Keratinocyte (primary cell): ENCODE results near the gene ACSL4. TPM values are rescaled to one million over a fixed set of nuclear protein-coding genes. Genes with fewer than 3 reads are reported as not detected.

ENCODE experiments used
- DNase-seq: peaks from one replicate; pipeline ENCODE4 v3.0.0-alpha.2; 2011; ENCODE audit warnings: low read depth, missing footprints, low spot score
- FAIRE-seq: peaks from 2 replicates; lab custom pipeline; 2011; peaks lifted over from hg19 to GRCh38; lab: Jason Lieb, UNC
- H2AFZ ChIP-seq: 2 replicates; pipeline ENCODE4 v1.6.0; 2012; ENCODE audit warnings: low read length, control low read depth, inconsistent platforms; ENCODE audit not compliant: control insufficient read depth
- H3K27ac ChIP-seq: 2 replicates; pipeline ENCODE4 v1.5.1; 2011; ENCODE audit warnings: low read length; ENCODE audit not compliant: control insufficient read depth, insufficient read depth
- H3K27me3 ChIP-seq: 3 replicates; pipeline ENCODE4 v1.6.0; 2011; ENCODE audit warnings: low read length; ENCODE audit not compliant: control insufficient read depth, insufficient read depth; ENCODE audit errors: extremely low read depth
- H3K36me3 ChIP-seq, 2 experiments: 2 replicates in 1 of 2; 3 replicates in 1 of 2; pipeline ENCODE4 v1.5.1; 2011; ENCODE audit warnings: low read length in 2 of 2, mild to moderate bottlenecking in 1 of 2; ENCODE audit not compliant: control insufficient read depth in 2 of 2, insufficient read depth in 2 of 2; ENCODE audit errors: extremely low read depth in 1 of 2
- H3K4me1 ChIP-seq: 3 replicates; pipeline ENCODE4 v1.5.1; 2011; ENCODE audit warnings: low read length; ENCODE audit not compliant: control insufficient read depth, insufficient read depth; ENCODE audit errors: extremely low read depth
- H3K4me2 ChIP-seq: 3 replicates; pipeline ENCODE4 v1.6.0; 2011; ENCODE audit warnings: low read depth, low read length; ENCODE audit not compliant: control insufficient read depth, insufficient read depth; ENCODE audit errors: extremely low read depth
- H3K4me3 ChIP-seq, 3 experiments: fragments of 200-600 bp in 1 of 3; sonication (generic) in 1 of 3; 2 replicates in 2 of 3; 3 replicates in 1 of 3; pipeline ENCODE4 v1.5.1; 2011 to 2016; ENCODE audit warnings: low read length in 3 of 3, mild to moderate bottlenecking in 3 of 3, control low read depth in 2 of 3, inconsistent platforms in 1 of 3, low read depth in 1 of 3, mixed read lengths in 1 of 3, mixed run types in 1 of 3, moderate library complexity in 1 of 3; ENCODE audit not compliant: control insufficient read depth in 2 of 3, insufficient read depth in 2 of 3; ENCODE audit errors: extremely low read depth in 1 of 3
- H3K79me2 ChIP-seq: 2 replicates; pipeline ENCODE4 v1.6.0; 2012; ENCODE audit warnings: low read length; ENCODE audit not compliant: control insufficient read depth, insufficient read depth
- H3K9ac ChIP-seq: 3 replicates; pipeline ENCODE4 v1.6.0; 2011; ENCODE audit warnings: low read length; ENCODE audit not compliant: control insufficient read depth, insufficient read depth; ENCODE audit errors: extremely low read depth
- H3K9me1 ChIP-seq: 3 replicates; pipeline ENCODE4 v1.6.0; 2011; ENCODE audit warnings: low read length; ENCODE audit not compliant: control insufficient read depth, insufficient read depth; ENCODE audit errors: extremely low read depth
- H3K9me3 ChIP-seq: 2 replicates; pipeline ENCODE4 v1.5.1; 2012; ENCODE audit warnings: low read depth, low read length; ENCODE audit not compliant: control insufficient read depth
- H4K20me1 ChIP-seq: 3 replicates; pipeline ENCODE4 v1.6.0; 2011; ENCODE audit warnings: low read length; ENCODE audit not compliant: control insufficient read depth, insufficient read depth; ENCODE audit errors: extremely low read depth
- CTCF ChIP-seq, 3 experiments: IDR thresholded peaks in 1 of 3; conservative IDR thresholded peaks in 1 of 3; optimal IDR thresholded peaks in 1 of 3; 2 replicates in 2 of 3; 3 replicates in 1 of 3; pipeline versions ENCODE3 to v1.5.1; 2011; ENCODE audit warnings: low read length in 3 of 3, mild to moderate bottlenecking in 3 of 3, moderate library complexity in 2 of 3, control low read depth in 1 of 3, inconsistent platforms in 1 of 3; ENCODE audit not compliant: insufficient read depth in 2 of 3; ENCODE audit errors: extremely low read depth in 1 of 3
- EZH2 ChIP-seq: IDR thresholded peaks from one replicate; pipeline ENCODE4 v1.6.1; 2012; ENCODE audit warnings: inconsistent platforms, mild to moderate bottlenecking, low read length, moderate library complexity
- dilution Hi-C: fragments of 300-500 bp; cut with MboI; formaldehyde crosslinking; loops from one replicate; pipeline ENCODE4 v1.7.0; 2020; ENCODE audit warnings: low sequenced_read_pairs; ENCODE audit not compliant: extremely low pct_ligation_motif_present
- polyA plus RNA-seq, 5 experiments: library from polyadenylated mRNA; depleted of rRNA in 3 of 5; stranded (reverse) in 3 of 5; stranded (forward) in 1 of 5; unstranded in 1 of 5; fragments of >200 nt; gene quantifications; 1 replicate in 1 of 5; 2 replicates in 3 of 5; 3 replicates in 1 of 5; pipeline versions ENCODE4 v1.2.1 to v1.2.3, GENCODE V29; 2011 to 2012; ENCODE audit warnings: missing spikeins in 2 of 5, low read depth in 1 of 5, low replicate concordance in 1 of 5

ACSL4 gene
- polyA plus RNA-seq, 1 donor (not counting 4 experiments of a cell fraction or from before 2014, with no cell fraction given), result 78.3 TPM

GRCh38 chrX:109776986-109777385 is 43.9 kb upstream of the ACSL4 start:
- dilution Hi-C loops, result no loop called here
- FAIRE-seq (no peak), DNase-seq (no peak)
- Histone ChIP-seq H3K4me1 (no peaks in the 10 kb centered on the region), H2AFZ (no peak overlapping the region), H3K9ac (no peak overlapping the region), H3K9me1 (no peaks in the 10 kb centered on the region), H3K4me3 (no peak overlapping the region), H3K9me3 (no peaks in the 10 kb centered on the region), H3K79me2 (no peaks in the 10 kb centered on the region), H3K4me2 (no peak overlapping the region), H3K27me3 (no peaks in the 10 kb centered on the region), H3K27ac (no peak overlapping the region), H3K36me3 (no peaks in the 10 kb centered on the region), H4K20me1 (no peaks in the 10 kb centered on the region)
- TF ChIP-seq EZH2 (no peak), CTCF (optimal IDR thresholded peaks at IDR 0.05 in 1 of 3, IDR thresholded peaks at IDR 0.05 in 1 of 3, conservative IDR thresholded peaks at IDR 0.05 in 1 of 3; ENCODE audit: extremely low read depth in 1 of 3, insufficient read depth in 2 of 3, low read length in 3 of 3) (no peak)

- Histone ChIP-seq H3K27me3 (no peaks in the 10 kb centered on the region), H3K4me2 (no peak overlapping the region), H4K20me1 (no peaks in the 10 kb centered on the region), H3K79me2 (no peaks in the 10 kb centered on the region), H3K36me3 (no peaks in the 10 kb centered on the region), H3K4me1 (no peaks in the 10 kb centered on the region), H3K9me3 (no peaks in the 10 kb centered on the region), H3K4me3 (no peak overlapping the region), H2AFZ (no peak overlapping the region), H3K9me1 (no peaks in the 10 kb centered on the region), H3K27ac (no peak overlapping the region), H3K9ac (no peak overlapping the region)
- FAIRE-seq, result no peak
- dilution Hi-C loops, result no loop called here
- no peak for TF ChIP-seq EZH2
- TF ChIP-seq CTCF (optimal IDR thresholded peaks at IDR 0.05 in 1 of 3, IDR thresholded peaks at IDR 0.05 in 1 of 3, conservative IDR thresholded peaks at IDR 0.05 in 1 of 3; ENCODE audit: extremely low read depth in 1 of 3, insufficient read depth in 2 of 3, low read length in 3 of 3), result no peak
- DNase-seq, result no peak
These were observed 43.4 kb upstream of the ACSL4 start for GRCh38 chrX:109776432-109776831.
